ENCODE results near the gene YY1AP1. TPM values are rescaled to one million over a fixed set of nuclear protein-coding genes. Genes with fewer than 3 reads are reported as not detected.
"Not testable (repeated sequence)": the region's sequence is repeated elsewhere in the genome, so short reads cannot be mapped to it uniquely, and the experiment has no call there.

YY1AP1 gene
- total and polyA plus RNA-seq, 9 donors, result 43.4 to 156 (median 106) TPM

DNA sequence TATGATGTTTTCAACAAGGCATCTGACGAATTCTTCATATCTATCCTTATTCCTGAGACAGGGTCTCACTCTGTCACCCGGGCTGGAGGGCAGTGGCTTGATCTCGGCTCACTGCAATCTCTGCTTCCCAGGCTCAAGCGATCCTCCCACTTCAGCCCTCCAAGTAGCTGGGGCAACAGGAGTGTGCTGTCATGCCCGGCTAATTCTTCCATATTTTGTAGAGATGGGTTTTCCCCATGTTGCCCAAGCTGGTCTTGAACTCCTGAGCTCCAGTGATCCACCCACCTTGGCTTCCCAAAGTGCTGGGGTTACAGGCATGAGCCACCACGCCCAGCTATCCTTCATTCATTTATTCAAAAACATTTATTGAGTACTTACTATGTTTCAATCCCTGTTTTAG lies 8.0 kb downstream of the YY1AP1 start:
- DNase-seq, result no peak
- H3K27me3 ChIP-seq, result no peaks in the 10 kb centered on the region
- no peaks in the 10 kb centered on the region for H3K36me3 ChIP-seq
- WGBS, 3 donors, result 89 to 92% (median 89%) methylated on average over 6 of the region's 6 CpGs
- H3K9me3 ChIP-seq, result no peaks in the 10 kb centered on the region
- peaks cover 4% of the 10 kb centered on the region for H3K4me1 ChIP-seq (ENCODE audit: insufficient read depth)
- intact Hi-C loops (cut with DNase I), result no loop called here
- H3K4me3 ChIP-seq, result no peak overlapping the region
- TF ChIP-seq EP300 (IDR thresholded peaks at IDR 0.05) (no peak), POLR2A (IDR thresholded peaks at IDR 0.05) (no peak)
- TF ChIP-seq, protein P1, sequence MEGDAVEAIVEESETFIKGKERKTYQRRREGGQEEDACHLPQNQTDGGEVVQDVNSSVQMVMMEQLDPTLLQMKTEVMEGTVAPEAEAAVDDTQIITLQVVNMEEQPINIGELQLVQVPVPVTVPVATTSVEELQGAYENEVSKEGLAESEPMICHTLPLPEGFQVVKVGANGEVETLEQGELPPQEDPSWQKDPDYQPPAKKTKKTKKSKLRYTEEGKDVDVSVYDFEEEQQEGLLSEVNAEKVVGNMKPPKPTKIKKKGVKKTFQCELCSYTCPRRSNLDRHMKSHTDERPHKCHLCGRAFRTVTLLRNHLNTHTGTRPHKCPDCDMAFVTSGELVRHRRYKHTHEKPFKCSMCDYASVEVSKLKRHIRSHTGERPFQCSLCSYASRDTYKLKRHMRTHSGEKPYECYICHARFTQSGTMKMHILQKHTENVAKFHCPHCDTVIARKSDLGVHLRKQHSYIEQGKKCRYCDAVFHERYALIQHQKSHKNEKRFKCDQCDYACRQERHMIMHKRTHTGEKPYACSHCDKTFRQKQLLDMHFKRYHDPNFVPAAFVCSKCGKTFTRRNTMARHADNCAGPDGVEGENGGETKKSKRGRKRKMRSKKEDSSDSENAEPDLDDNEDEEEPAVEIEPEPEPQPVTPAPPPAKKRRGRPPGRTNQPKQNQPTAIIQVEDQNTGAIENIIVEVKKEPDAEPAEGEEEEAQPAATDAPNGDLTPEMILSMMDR (IDR thresholded peaks at IDR 0.05), result no peak
- H3K27ac ChIP-seq, result no peak overlapping the region

DNA sequence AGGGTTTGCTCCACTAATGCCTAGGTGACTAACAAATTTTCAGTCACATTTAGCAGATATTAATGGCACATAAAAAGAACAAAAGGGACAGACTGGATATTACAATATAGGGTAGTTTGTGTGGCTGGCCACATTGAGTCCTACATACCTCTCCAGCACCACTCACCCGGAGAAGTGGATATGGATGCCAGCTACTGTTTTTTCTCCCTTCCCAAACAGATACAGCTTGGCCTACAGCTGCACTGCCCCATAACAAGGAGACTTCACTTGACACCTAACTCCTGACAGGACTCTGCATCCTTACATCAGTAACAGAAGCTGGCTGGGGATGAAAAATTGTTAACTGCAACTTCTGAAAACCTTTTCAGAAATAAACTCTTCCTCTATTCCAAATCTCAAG lies 9.6 kb downstream of the YY1AP1 start:
- DNase-seq; intact Hi-C loops (cut with DNase I); H3K9me3 ChIP-seq; H3K4me3 ChIP-seq; H3K36me3 ChIP-seq; H3K27ac ChIP-seq; H3K27me3 ChIP-seq; H3K4me1 ChIP-seq (ENCODE audit: insufficient read depth): not testable (repeated sequence)
- WGBS, 3 donors, result 79 to 96% (median 85%) methylated on average over 1 of the region's 1 CpG

DNA sequence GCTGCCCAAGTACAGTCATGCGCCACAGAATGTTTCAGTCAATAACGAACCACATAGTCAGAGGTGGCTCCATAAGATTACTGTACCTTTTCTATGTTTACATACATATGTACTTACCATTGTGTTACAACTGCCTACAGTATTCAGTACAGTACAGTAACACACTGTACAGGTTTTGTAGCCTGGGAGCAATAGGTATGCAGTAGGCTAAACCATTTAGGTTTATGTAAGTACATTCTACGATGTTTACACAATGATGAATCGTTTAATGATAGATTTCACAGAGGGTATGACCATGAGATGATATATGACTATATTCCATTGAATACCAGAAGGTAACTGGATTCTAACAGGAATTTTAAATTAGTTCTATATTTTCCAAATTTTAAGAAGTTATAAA lies 10.5 kb downstream of the YY1AP1 start:
- H3K36me3 ChIP-seq, result no peaks in the 10 kb centered on the region

DNA sequence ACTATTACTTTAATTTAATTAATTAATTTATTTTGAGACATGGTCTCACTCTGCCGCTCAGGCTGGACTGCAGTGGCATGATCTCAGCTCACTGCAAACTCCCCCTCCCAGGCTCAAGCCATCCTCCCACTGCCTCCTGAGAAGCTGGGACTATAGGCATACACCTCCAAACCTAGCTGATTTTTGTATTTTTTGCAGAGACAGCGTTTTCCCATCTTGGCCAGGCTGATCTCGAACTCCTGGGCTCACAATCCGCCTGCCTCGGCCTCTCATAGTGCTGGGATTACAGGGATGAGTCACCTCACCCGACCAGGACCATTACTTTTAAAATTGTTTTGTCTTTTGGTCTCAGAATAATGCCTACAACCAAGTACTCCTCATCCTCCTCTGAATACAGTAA lies 15.6 kb downstream of the YY1AP1 start:
- Histone ChIP-seq H3K4me1 (ENCODE audit: insufficient read depth) (no peaks in the 10 kb centered on the region), H3K4me3 (no peak overlapping the region), H3K9me3 (no peaks in the 10 kb centered on the region), H3K27me3 (no peaks in the 10 kb centered on the region), H3K27ac (no peak overlapping the region), H3K36me3 (no peaks in the 10 kb centered on the region)
- intact Hi-C loops (cut with DNase I), result no loop called here
- 77 to 83% (median 81%) methylated on average over 6 of the region's 6 CpGs for WGBS, 3 donors
- TF ChIP-seq EP300 (IDR thresholded peaks at IDR 0.05), result no peak
- no peak for TF ChIP-seq POLR2A (IDR thresholded peaks at IDR 0.05)
- TF ChIP-seq, protein P1 (IDR thresholded peaks at IDR 0.05), result no peak
- DNase-seq, result no peak

More for the DNA sequence above, 10.5 kb downstream of the YY1AP1 start:
- H3K27me3 ChIP-seq, result no peaks in the 10 kb centered on the region
- intact Hi-C loops (cut with DNase I), result no loop called here
- no peak overlapping the region for H3K27ac ChIP-seq
- no peak for TF ChIP-seq EP300 (IDR thresholded peaks at IDR 0.05)
- TF ChIP-seq POLR2A (IDR thresholded peaks at IDR 0.05), result no peak
- TF ChIP-seq, protein P1 (IDR thresholded peaks at IDR 0.05), result no peak
- H3K4me1 ChIP-seq (ENCODE audit: insufficient read depth), result no peaks in the 10 kb centered on the region
- 80 to 91% (median 84%) methylated on average over 4 of the region's 4 CpGs for WGBS, 3 donors
- no peak overlapping the region for H3K4me3 ChIP-seq
- no peaks in the 10 kb centered on the region for H3K9me3 ChIP-seq
- DNase-seq, result no peak

DNA sequence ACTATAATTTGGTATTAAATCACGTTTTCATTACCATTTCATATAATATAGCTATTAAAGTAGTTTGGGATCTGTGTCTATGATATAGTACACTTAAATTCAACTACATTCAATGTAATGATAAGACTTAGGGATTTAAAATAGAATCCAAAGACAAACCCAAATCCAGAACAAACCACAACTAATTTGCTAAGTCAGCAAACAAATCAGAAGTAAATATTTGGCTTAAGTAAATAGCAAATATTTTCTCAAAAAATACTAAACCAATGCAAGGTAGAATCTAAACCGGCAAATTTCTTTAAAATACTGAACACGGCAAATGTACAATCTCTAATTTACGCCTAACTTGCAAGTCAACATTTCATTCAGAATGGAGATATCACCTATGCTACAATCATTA lies 16.8 kb downstream of the YY1AP1 start:
- Histone ChIP-seq H3K4me3 (no peak overlapping the region), H3K9me3 (no peaks in the 10 kb centered on the region), H3K27me3 (no peaks in the 10 kb centered on the region), H3K36me3 (no peaks in the 10 kb centered on the region), H3K27ac (no peak overlapping the region), H3K4me1 (ENCODE audit: insufficient read depth) (no peaks in the 10 kb centered on the region)
- TF ChIP-seq POLR2A (IDR thresholded peaks at IDR 0.05), result no peak
- no peak for TF ChIP-seq EP300 (IDR thresholded peaks at IDR 0.05)
- TF ChIP-seq, protein P1 (IDR thresholded peaks at IDR 0.05), result no peak
- intact Hi-C loops (cut with DNase I), result no loop called here
- DNase-seq, result no peak
- 88 to 94% (median 91%) methylated on average over 4 of the region's 4 CpGs for WGBS, 3 donors
